ENCODE results near the gene PRKCA.

Gene PRKCA

DNA sequence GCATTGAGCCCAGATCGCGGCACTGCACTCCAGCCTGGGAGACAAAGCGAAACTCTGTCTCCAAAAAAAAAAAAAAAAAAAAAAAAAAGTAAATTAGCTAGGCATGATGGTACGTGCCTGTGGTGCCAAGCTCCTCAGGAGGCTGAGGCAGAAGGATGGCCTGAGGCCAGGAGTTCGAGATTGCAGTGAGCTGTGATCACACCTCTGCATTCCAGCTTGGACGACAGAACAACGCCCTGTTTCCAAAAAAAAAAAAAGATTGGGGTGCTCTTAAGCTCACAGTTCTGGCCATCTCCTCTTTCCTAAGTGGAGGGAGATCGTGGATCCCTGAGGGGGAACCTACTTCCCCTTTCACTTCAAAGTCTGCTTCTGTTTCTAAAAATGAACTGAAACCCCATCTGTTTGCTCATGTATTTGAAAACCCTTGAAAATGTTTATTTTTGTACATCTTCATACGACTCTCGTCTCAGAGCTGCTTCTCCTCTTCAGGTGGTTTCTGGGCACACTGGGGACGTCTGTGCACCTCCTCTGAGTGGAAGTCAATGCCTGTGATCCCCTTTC is 138.8 kb downstream of the PRKCA start (continued):
- TF ChIP-seq PPARA (CRISPR knock-in tag; IDR thresholded peaks at IDR 0.05; ENCODE audit: borderline replicate concordance) (no peak), ZC3H10 (CRISPR knock-in tag; IDR thresholded peaks at IDR 0.05) (no peak), ZNF565 (CRISPR knock-in tag; conservative IDR thresholded peaks at IDR 0.05; ENCODE audit: low read depth) (no peak), ZNF70 (CRISPR knock-in tag; IDR thresholded peaks at IDR 0.05) (no peak)

DNA sequence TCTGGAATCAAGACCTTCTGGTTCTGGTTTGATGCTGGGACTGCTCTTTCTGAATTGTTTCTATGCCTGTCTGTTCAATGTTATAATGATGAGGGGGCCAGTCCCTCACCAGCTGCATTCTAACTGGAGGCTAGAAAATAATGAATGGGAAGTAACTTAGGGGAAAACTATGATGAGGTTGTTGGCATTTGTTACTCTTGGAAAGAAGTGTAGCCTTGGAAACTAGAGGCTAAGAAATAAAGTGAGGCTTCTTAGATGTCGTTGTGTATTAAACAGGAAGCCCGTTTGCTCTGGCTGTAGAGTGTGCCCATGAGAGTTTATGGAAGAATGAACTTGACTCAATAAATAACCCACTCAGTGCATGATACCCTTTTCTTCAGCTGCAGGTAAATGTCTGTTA is 140.8 kb downstream of the PRKCA start:
- no peak for ATAC-seq
- TF ChIP-seq, protein P1, sequence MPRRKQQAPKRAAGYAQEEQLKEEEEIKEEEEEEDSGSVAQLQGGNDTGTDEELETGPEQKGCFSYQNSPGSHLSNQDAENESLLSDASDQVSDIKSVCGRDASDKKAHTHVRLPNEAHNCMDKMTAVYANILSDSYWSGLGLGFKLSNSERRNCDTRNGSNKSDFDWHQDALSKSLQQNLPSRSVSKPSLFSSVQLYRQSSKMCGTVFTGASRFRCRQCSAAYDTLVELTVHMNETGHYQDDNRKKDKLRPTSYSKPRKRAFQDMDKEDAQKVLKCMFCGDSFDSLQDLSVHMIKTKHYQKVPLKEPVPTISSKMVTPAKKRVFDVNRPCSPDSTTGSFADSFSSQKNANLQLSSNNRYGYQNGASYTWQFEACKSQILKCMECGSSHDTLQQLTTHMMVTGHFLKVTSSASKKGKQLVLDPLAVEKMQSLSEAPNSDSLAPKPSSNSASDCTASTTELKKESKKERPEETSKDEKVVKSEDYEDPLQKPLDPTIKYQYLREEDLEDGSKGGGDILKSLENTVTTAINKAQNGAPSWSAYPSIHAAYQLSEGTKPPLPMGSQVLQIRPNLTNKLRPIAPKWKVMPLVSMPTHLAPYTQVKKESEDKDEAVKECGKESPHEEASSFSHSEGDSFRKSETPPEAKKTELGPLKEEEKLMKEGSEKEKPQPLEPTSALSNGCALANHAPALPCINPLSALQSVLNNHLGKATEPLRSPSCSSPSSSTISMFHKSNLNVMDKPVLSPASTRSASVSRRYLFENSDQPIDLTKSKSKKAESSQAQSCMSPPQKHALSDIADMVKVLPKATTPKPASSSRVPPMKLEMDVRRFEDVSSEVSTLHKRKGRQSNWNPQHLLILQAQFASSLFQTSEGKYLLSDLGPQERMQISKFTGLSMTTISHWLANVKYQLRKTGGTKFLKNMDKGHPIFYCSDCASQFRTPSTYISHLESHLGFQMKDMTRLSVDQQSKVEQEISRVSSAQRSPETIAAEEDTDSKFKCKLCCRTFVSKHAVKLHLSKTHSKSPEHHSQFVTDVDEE (CRISPR knock-in tag; IDR thresholded peaks at IDR 0.05), result no peak
- TF ChIP-seq BACH2 (CRISPR knock-in tag; IDR thresholded peaks at IDR 0.05; ENCODE audit: borderline replicate concordance) (no peak), OSR1 (CRISPR knock-in tag; IDR thresholded peaks at IDR 0.05) (no peak), TOX (CRISPR knock-in tag; IDR thresholded peaks at IDR 0.05; ENCODE audit: borderline replicate concordance) (no peak), SNAI2 (CRISPR knock-in tag; IDR thresholded peaks at IDR 0.05) (no peak), TCF4 (CRISPR knock-in tag; IDR thresholded peaks at IDR 0.05; ENCODE audit: borderline replicate concordance) (no peak), CSDC2 (CRISPR knock-in tag; IDR thresholded peaks at IDR 0.05) (no peak), ZC3H10 (CRISPR knock-in tag; IDR thresholded peaks at IDR 0.05) (no peak), ISL1 (CRISPR knock-in tag; IDR thresholded peaks at IDR 0.05) (no peak), ARNTL (CRISPR knock-in tag; IDR thresholded peaks at IDR 0.05; ENCODE audit: borderline replicate concordance, low read depth) (no peak), ZFP3 (CRISPR knock-in tag; IDR thresholded peaks at IDR 0.05) (no peak), ZNF565 (CRISPR knock-in tag; conservative IDR thresholded peaks at IDR 0.05; ENCODE audit: low read depth) (no peak), RARB (CRISPR knock-in tag; IDR thresholded peaks at IDR 0.05) (no peak), ESRRG (CRISPR knock-in tag; IDR thresholded peaks at IDR 0.05) (no peak)
- TF ChIP-seq, protein P2, sequence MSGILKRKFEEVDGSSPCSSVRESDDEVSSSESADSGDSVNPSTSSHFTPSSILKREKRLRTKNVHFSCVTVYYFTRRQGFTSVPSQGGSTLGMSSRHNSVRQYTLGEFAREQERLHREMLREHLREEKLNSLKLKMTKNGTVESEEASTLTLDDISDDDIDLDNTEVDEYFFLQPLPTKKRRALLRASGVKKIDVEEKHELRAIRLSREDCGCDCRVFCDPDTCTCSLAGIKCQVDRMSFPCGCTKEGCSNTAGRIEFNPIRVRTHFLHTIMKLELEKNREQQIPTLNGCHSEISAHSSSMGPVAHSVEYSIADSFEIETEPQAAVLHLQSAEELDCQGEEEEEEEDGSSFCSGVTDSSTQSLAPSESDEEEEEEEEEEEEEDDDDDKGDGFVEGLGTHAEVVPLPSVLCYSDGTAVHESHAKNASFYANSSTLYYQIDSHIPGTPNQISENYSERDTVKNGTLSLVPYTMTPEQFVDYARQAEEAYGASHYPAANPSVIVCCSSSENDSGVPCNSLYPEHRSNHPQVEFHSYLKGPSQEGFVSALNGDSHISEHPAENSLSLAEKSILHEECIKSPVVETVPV (CRISPR knock-in tag; IDR thresholded peaks at IDR 0.05), result no peak
- TF ChIP-seq, protein P3, sequence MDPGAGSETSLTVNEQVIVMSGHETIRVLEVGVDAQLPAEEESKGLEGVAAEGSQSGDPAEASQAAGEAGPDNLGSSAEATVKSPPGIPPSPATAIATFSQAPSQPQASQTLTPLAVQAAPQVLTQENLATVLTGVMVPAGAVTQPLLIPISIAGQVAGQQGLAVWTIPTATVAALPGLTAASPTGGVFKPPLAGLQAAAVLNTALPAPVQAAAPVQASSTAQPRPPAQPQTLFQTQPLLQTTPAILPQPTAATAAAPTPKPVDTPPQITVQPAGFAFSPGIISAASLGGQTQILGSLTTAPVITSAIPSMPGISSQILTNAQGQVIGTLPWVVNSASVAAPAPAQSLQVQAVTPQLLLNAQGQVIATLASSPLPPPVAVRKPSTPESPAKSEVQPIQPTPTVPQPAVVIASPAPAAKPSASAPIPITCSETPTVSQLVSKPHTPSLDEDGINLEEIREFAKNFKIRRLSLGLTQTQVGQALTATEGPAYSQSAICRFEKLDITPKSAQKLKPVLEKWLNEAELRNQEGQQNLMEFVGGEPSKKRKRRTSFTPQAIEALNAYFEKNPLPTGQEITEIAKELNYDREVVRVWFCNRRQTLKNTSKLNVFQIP (CRISPR knock-in tag; IDR thresholded peaks at IDR 0.05; ENCODE audit: borderline replicate concordance, low read depth), result no peak
- TF ChIP-seq, protein P4, sequence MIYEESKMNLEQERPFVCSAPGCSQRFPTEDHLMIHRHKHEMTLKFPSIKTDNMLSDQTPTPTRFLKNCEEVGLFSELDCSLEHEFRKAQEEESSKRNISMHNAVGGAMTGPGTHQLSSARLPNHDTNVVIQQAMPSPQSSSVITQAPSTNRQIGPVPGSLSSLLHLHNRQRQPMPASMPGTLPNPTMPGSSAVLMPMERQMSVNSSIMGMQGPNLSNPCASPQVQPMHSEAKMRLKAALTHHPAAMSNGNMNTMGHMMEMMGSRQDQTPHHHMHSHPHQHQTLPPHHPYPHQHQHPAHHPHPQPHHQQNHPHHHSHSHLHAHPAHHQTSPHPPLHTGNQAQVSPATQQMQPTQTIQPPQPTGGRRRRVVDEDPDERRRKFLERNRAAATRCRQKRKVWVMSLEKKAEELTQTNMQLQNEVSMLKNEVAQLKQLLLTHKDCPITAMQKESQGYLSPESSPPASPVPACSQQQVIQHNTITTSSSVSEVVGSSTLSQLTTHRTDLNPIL (CRISPR knock-in tag; IDR thresholded peaks at IDR 0.05; ENCODE audit: low read depth), result no peak

DNA sequence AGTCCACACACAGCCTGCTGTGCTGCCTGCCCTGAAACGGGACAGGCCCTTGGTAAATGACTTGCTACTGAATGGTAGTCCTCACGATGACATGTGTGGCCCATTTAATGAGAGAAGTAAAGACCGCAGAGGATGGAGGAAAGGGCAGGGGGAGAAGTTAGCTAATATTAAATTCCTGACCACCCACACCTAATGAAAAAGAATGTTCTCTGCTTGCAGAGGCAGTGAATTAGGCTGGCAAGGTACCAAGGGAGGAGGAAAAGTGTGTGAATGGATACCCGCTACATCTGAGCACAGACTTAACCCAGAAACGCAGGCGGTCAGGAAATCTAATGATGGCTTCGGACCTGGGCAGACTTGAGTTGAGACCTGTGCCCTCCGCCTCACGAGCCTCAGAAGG is 141.2 kb downstream of the PRKCA start:
- no peak for ATAC-seq
- no peak for TF ChIP-seq ISL1 (CRISPR knock-in tag; IDR thresholded peaks at IDR 0.05)
- TF ChIP-seq, protein P3 (CRISPR knock-in tag; IDR thresholded peaks at IDR 0.05; ENCODE audit: borderline replicate concordance, low read depth), result no peak
- TF ChIP-seq ZFP30 (CRISPR knock-in tag; IDR thresholded peaks at IDR 0.05), result no peak
- no peak for TF ChIP-seq ZNF70 (CRISPR knock-in tag; IDR thresholded peaks at IDR 0.05)
- no peak for TF ChIP-seq TOX (CRISPR knock-in tag; IDR thresholded peaks at IDR 0.05; ENCODE audit: borderline replicate concordance)
- TF ChIP-seq, protein P4 (CRISPR knock-in tag; IDR thresholded peaks at IDR 0.05; ENCODE audit: low read depth), result no peak
- no peak for TF ChIP-seq GLIS3 (CRISPR knock-in tag; IDR thresholded peaks at IDR 0.05)
- no peak for TF ChIP-seq CSDC2 (CRISPR knock-in tag; IDR thresholded peaks at IDR 0.05)
- no peak for TF ChIP-seq ARNTL (CRISPR knock-in tag; IDR thresholded peaks at IDR 0.05; ENCODE audit: borderline replicate concordance, low read depth)
- no peak for TF ChIP-seq ZNF565 (CRISPR knock-in tag; conservative IDR thresholded peaks at IDR 0.05; ENCODE audit: low read depth)
- TF ChIP-seq, protein P2 (CRISPR knock-in tag; IDR thresholded peaks at IDR 0.05), result no peak
- no peak for TF ChIP-seq ZFP3 (CRISPR knock-in tag; IDR thresholded peaks at IDR 0.05)
- TF ChIP-seq, protein P1 (CRISPR knock-in tag; IDR thresholded peaks at IDR 0.05), result no peak
- TF ChIP-seq PPARA (CRISPR knock-in tag; IDR thresholded peaks at IDR 0.05; ENCODE audit: borderline replicate concordance), result no peak
- TF ChIP-seq ZNF8 (CRISPR knock-in tag; IDR thresholded peaks at IDR 0.05), result no peak
